ENCODE measurements around the gene PRR7.

PRR7 gene

DNA sequence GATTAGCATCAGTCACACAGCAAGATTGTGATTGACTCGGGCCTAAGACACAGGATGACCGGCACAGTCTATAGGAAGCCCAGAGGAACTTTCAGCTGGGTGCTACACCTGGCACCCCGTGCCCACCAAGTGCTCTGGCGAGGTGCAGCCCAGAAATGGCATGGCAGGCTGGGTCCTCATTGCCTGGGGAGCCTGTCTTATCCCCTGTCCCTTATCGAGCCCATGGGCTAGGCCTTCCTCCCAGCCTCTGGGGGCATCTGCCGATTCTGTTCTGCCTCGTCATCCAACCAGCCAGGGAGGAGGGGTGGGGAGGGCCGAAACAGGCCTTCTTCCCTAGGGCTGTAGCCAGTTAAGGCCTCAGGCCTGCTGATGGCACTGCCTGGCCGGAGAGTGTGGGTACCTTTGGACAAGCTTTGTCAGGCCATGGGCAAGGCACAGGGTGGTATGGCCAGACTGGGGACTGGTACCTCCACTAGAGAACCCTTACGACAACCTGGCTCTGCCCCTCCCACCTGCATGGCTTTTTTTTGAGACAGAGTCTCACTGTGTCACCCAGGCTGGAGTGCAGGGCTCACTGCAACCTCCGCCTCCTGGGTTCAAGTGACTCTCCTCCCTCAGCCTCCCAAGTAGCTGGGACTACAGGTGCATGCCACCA lies 18.6 kb upstream of the PRR7 start:
- TF ChIP-seq, protein P1, sequence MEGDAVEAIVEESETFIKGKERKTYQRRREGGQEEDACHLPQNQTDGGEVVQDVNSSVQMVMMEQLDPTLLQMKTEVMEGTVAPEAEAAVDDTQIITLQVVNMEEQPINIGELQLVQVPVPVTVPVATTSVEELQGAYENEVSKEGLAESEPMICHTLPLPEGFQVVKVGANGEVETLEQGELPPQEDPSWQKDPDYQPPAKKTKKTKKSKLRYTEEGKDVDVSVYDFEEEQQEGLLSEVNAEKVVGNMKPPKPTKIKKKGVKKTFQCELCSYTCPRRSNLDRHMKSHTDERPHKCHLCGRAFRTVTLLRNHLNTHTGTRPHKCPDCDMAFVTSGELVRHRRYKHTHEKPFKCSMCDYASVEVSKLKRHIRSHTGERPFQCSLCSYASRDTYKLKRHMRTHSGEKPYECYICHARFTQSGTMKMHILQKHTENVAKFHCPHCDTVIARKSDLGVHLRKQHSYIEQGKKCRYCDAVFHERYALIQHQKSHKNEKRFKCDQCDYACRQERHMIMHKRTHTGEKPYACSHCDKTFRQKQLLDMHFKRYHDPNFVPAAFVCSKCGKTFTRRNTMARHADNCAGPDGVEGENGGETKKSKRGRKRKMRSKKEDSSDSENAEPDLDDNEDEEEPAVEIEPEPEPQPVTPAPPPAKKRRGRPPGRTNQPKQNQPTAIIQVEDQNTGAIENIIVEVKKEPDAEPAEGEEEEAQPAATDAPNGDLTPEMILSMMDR (IDR thresholded peaks at IDR 0.05) = no peak

DNA sequence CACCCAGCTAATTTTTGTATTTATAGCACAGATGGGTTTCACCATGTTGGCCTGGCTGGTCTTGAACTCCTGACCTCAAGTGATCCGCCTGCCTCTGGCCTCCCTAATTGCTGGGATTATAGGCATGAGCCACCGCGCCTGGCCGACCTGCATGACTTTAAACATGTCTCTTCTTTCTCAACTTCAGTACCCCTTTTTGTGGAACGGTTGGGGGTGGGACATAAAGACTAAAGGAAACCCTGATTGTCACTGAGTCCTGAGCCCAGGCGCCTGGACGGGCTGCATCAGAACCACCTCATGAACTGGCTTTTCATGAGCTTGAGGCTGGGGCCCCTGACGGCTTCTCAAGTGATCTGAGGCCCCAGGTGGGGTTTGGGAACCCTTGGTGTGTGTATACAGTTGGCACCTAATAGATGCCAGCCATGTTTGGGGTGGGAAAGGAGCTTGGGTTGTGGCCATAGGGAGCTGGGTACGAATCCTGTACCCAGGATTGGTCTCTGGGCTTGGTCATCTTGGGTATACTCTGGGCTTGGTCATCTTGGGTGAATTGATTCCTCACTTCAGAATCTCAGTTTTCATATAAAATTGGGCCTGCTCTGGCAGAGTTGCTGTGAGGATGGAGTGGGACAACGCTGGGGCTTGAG lies 17.9 kb upstream of the PRR7 start:
- TF ChIP-seq, protein P1 (IDR thresholded peaks at IDR 0.05) = no peak

DNA sequence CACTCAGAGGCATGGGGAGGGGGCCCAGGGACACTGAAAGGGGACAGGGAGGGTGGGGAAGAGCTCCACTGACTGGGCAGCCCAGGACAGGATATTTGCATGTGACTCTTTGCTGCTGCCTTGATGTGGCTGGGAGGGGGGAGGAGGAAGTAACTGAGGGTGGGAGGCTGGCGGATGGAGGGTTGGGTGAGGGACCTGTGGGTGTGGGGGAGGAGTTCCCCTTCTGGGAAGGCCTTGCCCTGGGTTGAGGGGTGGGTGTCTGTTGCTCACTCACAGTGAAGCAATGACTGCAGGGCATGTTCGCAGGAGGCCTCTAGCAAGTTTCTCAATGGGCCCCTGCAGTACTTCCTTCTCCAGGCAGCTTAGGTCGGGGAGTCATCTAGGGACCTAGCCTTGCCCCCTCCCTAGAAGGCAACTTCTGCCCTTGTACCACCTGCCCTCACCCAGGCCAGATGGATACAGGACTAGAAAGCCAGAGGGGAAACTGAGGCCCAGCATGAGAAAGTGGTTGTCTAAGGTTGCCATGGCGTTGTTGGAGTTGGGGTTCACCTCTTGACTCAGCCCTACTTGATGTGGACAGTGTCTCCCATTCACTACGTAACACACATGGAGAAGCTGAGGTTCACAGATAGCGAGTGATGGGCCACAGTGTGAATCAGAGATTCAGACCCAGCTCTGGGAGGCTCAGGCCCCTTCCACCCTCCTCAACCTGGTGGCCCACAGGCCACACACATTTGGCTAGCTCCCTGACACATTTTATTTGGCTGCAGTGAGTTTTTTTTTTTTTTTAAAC lies 17.2 kb upstream of the PRR7 start:
- TF ChIP-seq, protein P1 (IDR thresholded peaks at IDR 0.05) = no peak

DNA sequence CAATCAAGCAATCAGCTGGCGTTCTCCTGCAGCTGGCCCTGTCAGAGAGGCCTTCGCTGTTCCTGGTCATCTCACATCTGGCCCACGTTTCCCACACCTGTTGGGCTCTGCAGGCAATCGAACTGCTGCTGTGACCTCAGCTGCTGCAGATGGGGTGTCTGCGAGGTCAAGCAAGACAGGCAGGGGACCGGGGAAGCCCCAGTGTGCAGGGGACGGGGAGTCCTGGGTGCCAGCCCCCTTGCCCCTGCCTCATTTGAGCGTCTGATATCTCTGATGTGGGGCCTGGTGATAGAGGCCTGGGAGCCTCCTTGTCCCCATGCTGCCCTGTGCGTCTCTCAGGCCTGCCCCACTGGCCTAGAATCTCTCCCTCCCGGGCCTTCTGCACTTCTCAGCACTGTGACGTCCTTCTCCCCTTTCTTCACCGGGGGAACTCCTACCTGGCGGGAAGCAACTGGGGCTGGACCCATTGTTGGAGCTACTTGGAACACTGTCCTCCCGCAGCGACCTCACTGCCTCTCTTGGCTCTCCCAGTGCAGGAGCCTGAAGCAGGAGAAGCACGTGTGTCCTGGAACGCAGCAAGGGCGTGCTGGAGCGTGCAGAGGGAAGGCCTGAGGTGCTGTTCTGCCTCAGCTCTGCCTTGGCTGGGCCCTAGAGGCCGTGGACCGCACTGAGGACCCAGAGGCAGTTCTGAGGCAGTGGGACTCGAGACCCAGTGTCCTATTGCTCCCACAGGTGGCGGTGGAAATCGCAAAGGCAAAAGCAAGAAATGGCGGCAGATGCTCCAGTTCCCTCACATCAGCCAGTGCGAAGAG lies 16.3 kb upstream of the PRR7 start:
- TF ChIP-seq, protein P1 (IDR thresholded peaks at IDR 0.05) = no peak

DNA sequence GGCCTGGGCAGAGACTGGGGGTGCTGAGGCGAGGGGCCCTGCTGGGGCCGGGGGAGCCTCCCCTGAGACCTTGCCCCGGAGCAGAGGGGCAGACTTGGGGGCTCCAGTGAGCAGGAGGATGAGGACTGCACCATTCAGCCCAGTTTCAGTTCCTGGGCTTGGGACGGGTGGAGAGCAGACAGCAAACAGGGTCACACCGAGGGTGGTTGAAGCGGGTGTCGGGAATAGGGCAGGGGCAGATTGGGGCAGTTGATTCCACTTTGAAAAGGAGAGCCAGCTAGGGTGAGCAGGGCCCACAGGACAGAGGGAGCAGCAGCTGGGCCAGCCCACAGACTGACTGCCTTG lies 15.7 kb upstream of the PRR7 start:
- TF ChIP-seq, protein P1 (IDR thresholded peaks at IDR 0.05) = no peak

DNA sequence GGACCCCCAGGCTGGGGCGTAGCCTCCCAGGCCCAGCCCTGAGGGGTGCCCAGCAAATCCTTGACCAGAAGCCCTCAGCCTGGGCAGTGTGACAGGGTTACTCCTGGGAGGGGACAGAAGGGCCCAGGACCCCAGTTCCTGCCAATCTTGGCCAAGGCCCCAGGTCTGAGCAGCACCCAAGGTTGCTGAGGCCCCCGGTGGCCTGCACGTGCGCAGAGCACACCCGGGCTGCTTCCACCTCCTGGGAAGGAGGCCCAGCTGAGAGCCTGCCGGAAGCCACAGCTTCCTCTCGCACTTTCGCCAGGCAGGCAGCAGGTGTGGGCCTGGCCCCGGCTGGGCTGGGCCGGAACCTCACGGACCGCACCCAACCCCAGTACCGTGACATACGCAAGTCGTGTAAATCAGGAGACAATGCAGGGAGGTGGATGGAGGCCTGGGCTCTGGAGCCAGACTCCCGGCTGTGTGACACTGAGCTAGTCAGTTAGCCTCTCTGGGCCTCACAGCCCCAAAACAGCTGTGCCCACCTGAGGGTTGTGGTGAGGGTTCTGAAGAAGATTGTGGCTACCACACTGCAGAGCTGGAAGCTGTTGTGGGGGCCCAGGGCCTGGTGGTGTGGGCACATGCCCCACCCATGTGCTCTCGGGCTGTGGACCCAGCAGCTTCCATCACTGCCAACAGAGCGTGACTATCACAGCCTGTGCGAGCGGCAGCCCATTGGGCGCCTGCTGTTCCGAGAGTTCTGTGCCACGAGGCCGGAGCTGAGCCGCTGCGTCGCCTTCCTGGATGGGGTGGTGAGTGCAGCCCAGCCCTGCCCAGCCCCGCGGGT lies 15.1 kb upstream of the PRR7 start:
- TF ChIP-seq, protein P1 (IDR thresholded peaks at IDR 0.05) = no peak
